Choroid plexus epithelial cell (primary cell): ENCODE results near the gene RELL1.

Source experiments
- DNase-seq: peaks from one replicate; pipeline ENCODE4 v3.0.0-alpha.2; 2010; ENCODE audit warnings: low read depth
- H3K4me3 ChIP-seq: 2 replicates; pipeline ENCODE4 v1.5.1; 2011; ENCODE audit warnings: low read depth, mild to moderate bottlenecking, control low read depth, low read length, moderate library complexity
- CTCF ChIP-seq: conservative IDR thresholded peaks from 2 replicates; pipeline ENCODE4 v1.5.1; 2011; ENCODE audit warnings: low read depth, mild to moderate bottlenecking, control low read depth, inconsistent platforms, low read length, moderate library complexity

RELL1 gene

GRCh38 chr4:37661772-37662171 is 24.4 kb downstream of the RELL1 start:
- no peak overlapping the region for H3K4me3 ChIP-seq
- no peak for TF ChIP-seq CTCF
- peak; percentile 32 for DNase-seq

DNA sequence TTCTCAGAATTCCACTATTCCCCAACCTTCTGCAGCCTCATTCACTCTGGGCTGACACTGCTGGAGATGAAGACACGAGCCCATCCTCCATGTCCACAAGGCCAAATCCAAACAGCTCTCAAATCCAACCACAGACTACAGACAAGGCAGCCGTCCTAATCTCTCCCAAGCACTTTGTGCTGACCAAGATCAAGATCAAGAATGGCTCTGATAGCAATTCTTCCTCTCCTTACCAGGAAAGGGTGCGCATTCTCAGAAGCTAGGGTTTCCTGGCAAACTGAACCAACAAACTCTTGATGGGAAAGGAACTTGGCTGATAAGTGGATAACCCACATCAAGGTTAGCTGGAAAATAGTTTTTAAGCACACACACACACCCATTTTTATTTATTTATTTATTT is 26.5 kb downstream of the RELL1 start:
- no peak for DNase-seq
- TF ChIP-seq CTCF, result no peak
- no peak overlapping the region for H3K4me3 ChIP-seq

DNA sequence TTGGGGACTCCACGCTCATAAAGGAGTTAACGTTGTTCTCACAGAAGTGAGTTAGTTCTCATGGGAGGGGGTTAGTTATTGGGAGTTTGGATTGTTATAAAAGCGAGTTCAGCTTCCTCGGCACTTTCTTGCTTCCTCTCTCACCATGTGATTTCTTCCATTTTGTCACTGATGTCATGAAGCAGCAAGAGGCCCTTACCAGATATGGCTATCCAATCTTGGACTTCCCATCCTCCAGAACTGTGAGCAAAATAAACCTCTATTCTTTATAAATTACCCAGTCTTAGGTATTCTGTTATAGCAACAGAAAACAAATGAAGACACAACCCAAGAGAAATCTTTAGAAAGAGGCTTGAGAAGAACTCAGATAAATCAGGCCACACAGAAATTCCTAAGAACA is 29.5 kb downstream of the RELL1 start:
- TF ChIP-seq CTCF, result no peak
- H3K4me3 ChIP-seq, result no peak overlapping the region
- no peak for DNase-seq

GRCh38 chr4:37653601-37654000 is 32.6 kb downstream of the RELL1 start:
- H3K4me3 ChIP-seq, result no peak overlapping the region
- DNase-seq, result peak; percentile 48
- no peak for TF ChIP-seq CTCF

GRCh38 chr4:37652747-37653527 is 33.2 kb downstream of the RELL1 start:
- no peak for TF ChIP-seq CTCF
- no peak overlapping the region for H3K4me3 ChIP-seq
- DNase-seq, result no peak

DNA sequence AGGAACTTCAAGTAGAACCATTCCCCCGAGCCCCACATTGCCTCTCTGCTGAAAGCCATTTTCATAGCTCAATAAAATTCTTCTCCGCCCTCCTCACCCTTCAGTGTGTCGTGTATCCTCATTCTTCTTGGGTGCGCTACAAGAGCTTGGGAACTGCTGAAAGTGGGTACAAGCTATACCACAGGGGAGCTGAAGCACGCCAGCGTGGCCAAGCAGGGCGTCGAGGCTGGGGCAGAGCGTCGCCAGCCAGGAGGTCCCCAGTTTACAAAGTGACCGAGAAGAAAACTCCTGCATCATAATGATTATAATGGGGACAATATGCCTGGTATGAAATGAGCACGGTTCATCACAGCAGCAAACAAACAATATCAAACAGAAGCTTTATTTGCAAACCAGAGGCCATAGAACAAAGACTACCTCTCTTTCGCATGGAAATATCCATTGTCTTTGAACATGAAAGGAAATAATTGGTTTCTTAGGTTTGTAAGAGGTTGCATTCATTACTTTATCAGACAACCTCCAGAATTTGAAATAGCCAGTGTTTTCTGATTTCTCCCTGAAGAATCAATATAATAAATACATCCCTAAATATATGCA is 34.3 kb downstream of the RELL1 start:
- TF ChIP-seq CTCF, result no peak
- DNase-seq, result no peak
- H3K4me3 ChIP-seq, result no peak overlapping the region

GRCh38 chr4:37650481-37650880 is 35.7 kb downstream of the RELL1 start:
- TF ChIP-seq CTCF, result peak; percentile 4
- H3K4me3 ChIP-seq, result no peak overlapping the region
- no peak for DNase-seq
